Activated naive CD8-positive, alpha-beta T cell treated with anti-CD3 and anti-CD28 coated beads, Interleukin-2, amount 50 U/mL, for 24 hours (primary cell): Measurements from ENCODE around the gene DDAH1.

Source experiments
- ATAC-seq: fragments of 150-1000 bp; cut with Tn5 transposase; one replicate; pipeline ENCODE4 v1.10.0; 2021
- DNase-seq: peaks from one replicate; pipeline ENCODE4 v3.0.0; 2021
- H3K27ac Mint-ChIP-seq: one replicate; pipeline ENCODE4 v1.8.0; 2021; ENCODE audit warnings: mild to moderate bottlenecking, mixed read lengths
- H3K27me3 Mint-ChIP-seq: one replicate; pipeline ENCODE4 v1.8.0; 2021; ENCODE audit warnings: mixed read lengths
- H3K36me3 Mint-ChIP-seq: one replicate; pipeline ENCODE4 v1.8.0; 2021; ENCODE audit warnings: low read depth, mixed read lengths
- H3K4me1 Mint-ChIP-seq: one replicate; pipeline ENCODE4 v1.8.0; 2021; ENCODE audit warnings: mixed read lengths
- H3K4me3 Mint-ChIP-seq: one replicate; pipeline ENCODE4 v1.8.0; 2021; ENCODE audit warnings: mild to moderate bottlenecking, moderate library complexity, mixed read lengths
- H3K9me3 Mint-ChIP-seq: one replicate; pipeline ENCODE4 v1.8.0; 2021; ENCODE audit warnings: mixed read lengths

The DDAH1 gene

DNA sequence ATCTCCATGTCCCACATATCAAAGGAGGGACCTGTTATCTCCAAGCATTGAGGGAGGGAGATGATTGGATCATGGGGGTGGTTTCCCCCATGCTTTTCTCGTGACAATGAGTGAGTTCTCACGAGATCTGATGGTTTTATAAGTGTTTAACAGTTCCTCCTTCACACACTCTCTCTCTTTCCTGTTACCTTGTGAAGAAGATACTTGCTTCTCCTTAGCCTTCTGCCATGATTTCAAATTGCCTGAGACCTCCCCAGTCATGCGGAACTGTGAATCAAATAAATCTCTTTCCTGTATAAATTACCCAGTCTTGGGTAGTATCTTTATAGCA lies 91.6 kb downstream of the DDAH1 start:
- ATAC-seq (no peak), DNase-seq (no peak)
- Mint-ChIP-seq H3K27me3 (peaks cover 5% of the 10 kb centered on the region), H3K9me3 (no peaks in the 10 kb centered on the region), H3K4me3 (no peak overlapping the region), H3K27ac (no peak overlapping the region), H3K4me1 (no peaks in the 10 kb centered on the region), H3K36me3 (no peaks in the 10 kb centered on the region)

GRCh38 chr1:85372683-85373377 lies 92.1 kb downstream of the DDAH1 start:
- ATAC-seq = no peak
- H3K36me3 Mint-ChIP-seq = no peaks in the 10 kb centered on the region
- H3K4me1 Mint-ChIP-seq = no peaks in the 10 kb centered on the region

DNA sequence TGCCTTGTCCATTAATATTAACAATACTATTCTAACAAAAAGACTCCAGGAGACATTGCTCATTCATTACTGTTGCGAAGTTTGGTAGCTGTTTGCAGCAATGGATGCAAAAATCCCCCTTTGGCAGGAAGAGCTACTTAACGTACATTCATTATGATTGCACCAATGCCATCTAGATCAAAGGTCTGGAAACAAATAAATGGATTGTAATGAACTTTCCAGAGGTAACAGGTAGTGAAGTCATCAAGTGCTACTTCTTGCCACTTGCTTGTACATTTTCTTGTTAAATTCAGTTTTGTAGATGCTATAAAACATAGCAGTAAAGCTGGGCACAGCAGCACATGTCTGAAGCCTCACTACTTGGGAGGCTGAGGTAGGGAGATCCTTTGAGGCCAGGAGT lies 93.9 kb downstream of the DDAH1 start:
- Mint-ChIP-seq H3K9me3 (no peaks in the 10 kb centered on the region), H3K27ac (no peak overlapping the region), H3K4me1 (no peaks in the 10 kb centered on the region), H3K4me3 (no peak overlapping the region), H3K27me3 (peaks cover 5% of the 10 kb centered on the region), H3K36me3 (no peaks in the 10 kb centered on the region)
- no peak for ATAC-seq
- no peak for DNase-seq

More at GRCh38 chr1:85372683-85373377, 92.1 kb downstream of the DDAH1 start:
- Mint-ChIP-seq H3K9me3 (no peaks in the 10 kb centered on the region), H3K27me3 (peaks cover 5% of the 10 kb centered on the region), H3K4me3 (no peak overlapping the region), H3K27ac (no peak overlapping the region)
- no peak for DNase-seq

DNA sequence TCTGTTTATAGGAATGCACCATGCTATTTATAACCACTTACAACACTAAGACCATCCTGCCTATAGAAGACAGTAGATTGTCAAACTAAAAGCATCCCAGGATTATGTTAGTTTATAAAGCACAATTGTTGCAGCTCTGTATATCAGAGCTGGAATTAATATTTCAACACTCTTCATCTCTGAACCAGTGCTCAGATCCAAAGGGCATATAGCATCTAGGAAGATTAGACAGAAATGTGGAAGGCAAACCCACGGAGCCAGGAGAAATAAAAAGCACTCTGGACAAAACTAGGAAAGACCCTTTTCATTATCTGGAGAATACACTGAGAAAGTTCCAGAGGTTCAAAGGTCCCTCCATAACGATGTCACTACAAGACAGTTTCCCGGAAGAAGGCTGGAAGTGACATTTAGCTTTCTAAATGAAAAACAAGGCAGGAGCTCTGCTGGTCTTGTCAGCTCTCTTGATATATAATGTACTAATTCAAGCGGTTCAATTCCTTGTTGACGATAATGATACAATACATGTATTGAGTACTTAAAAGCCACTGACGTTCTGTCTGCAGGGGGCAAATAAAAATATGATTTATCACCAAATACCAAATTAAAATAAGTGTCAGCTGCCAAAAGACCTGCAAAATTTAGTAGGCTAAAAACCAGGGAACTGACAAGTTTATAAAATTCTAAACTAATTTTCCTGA lies 96.7 kb downstream of the DDAH1 start:
- ATAC-seq (no peak), DNase-seq (no peak)
- no peaks in the 10 kb centered on the region for H3K36me3 Mint-ChIP-seq
- no peaks in the 10 kb centered on the region for H3K4me1 Mint-ChIP-seq
- no peak overlapping the region for H3K27ac Mint-ChIP-seq
- H3K27me3 Mint-ChIP-seq = peaks cover 2% of the 10 kb centered on the region
- no peak overlapping the region for H3K4me3 Mint-ChIP-seq
- no peaks in the 10 kb centered on the region for H3K9me3 Mint-ChIP-seq

GRCh38 chr1:85366391-85367170 lies 98.4 kb downstream of the DDAH1 start:
- DNase-seq (no peak), ATAC-seq (no peak)
- Mint-ChIP-seq H3K4me1 (no peaks in the 10 kb centered on the region), H3K27me3 (peaks cover 2% of the 10 kb centered on the region), H3K4me3 (no peak overlapping the region), H3K36me3 (no peaks in the 10 kb centered on the region), H3K27ac (no peak overlapping the region), H3K9me3 (no peaks in the 10 kb centered on the region)

GRCh38 chr1:85365851-85366250 lies 99.1 kb downstream of the DDAH1 start:
- DNase-seq = no peak
- no peak for ATAC-seq
- Mint-ChIP-seq H3K4me3 (no peak overlapping the region), H3K4me1 (no peaks in the 10 kb centered on the region), H3K9me3 (no peaks in the 10 kb centered on the region), H3K36me3 (no peaks in the 10 kb centered on the region), H3K27me3 (peaks cover 2% of the 10 kb centered on the region), H3K27ac (no peak overlapping the region)

- Mint-ChIP-seq H3K4me3 (no peak overlapping the region), H3K36me3 (no peaks in the 10 kb centered on the region), H3K27ac (no peak overlapping the region), H3K27me3 (peaks cover 2% of the 10 kb centered on the region), H3K9me3 (no peaks in the 10 kb centered on the region), H3K4me1 (no peaks in the 10 kb centered on the region)
- DNase-seq (no peak), ATAC-seq (no peak)
Observed at GRCh38 chr1:85363521-85363920, 101.4 kb downstream of the DDAH1 start.

GRCh38 chr1:85363092-85363491 lies 101.9 kb downstream of the DDAH1 start:
- Mint-ChIP-seq H3K36me3 (no peaks in the 10 kb centered on the region), H3K27me3 (peaks cover 2% of the 10 kb centered on the region), H3K4me1 (no peaks in the 10 kb centered on the region), H3K27ac (no peak overlapping the region), H3K9me3 (no peaks in the 10 kb centered on the region), H3K4me3 (no peak overlapping the region)
- ATAC-seq = no peak
- DNase-seq = no peak

GRCh38 chr1:85361606-85362296 lies 103.2 kb downstream of the DDAH1 start:
- DNase-seq = no peak
- H3K4me3 Mint-ChIP-seq = no peak overlapping the region
- H3K27ac Mint-ChIP-seq = no peak overlapping the region
- no peaks in the 10 kb centered on the region for H3K9me3 Mint-ChIP-seq
- no peaks in the 10 kb centered on the region for H3K36me3 Mint-ChIP-seq
- ATAC-seq = no peak
- peaks cover 2% of the 10 kb centered on the region for H3K27me3 Mint-ChIP-seq
- H3K4me1 Mint-ChIP-seq = no peaks in the 10 kb centered on the region

DNA sequence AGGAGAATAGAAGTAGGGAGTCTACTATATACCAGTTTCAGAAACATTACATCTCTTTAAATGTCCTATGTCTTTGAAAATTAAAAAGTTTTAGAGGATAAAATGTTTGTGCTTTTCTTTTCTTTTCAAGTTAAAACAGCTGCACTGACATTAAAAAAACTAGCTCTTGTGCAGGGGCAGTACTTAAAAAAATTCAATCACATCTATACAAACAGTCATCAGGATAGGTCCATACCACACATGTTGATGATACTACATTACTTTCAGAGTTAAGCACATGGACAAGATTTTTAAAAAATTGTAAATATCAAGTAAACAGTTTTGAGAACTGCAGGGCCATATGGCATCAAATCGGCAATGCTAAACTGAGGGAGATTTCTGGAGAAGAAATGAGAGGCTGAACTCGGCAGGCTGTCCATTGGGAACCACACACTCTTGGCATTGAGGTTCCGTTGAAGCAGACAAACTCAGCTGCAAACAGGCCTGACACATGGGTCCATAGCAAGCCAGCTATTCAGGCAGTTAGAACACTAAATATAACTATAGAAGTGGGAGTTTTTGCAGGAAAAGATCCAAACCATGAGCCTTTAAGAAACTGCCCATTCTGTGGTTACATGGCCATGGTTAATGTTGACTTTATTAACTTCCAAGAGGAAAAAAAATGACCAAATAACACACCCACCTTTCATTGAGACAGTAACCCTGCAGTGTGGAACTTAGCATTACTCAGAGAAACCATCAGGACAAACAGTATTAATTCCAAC lies 104.0 kb downstream of the DDAH1 start:
- DNase-seq (no peak), ATAC-seq (no peak)
- Mint-ChIP-seq H3K27ac (no peak overlapping the region), H3K9me3 (no peaks in the 10 kb centered on the region), H3K4me3 (no peak overlapping the region), H3K36me3 (no peaks in the 10 kb centered on the region), H3K27me3 (peaks cover 2% of the 10 kb centered on the region), H3K4me1 (no peaks in the 10 kb centered on the region)

GRCh38 chr1:85359874-85360721 lies 104.9 kb downstream of the DDAH1 start:
- H3K4me3 Mint-ChIP-seq = no peak overlapping the region
- DNase-seq (no peak), ATAC-seq (no peak)
- H3K36me3 Mint-ChIP-seq = no peaks in the 10 kb centered on the region
- H3K4me1 Mint-ChIP-seq = no peaks in the 10 kb centered on the region
- H3K27me3 Mint-ChIP-seq = peaks cover 2% of the 10 kb centered on the region
- no peak overlapping the region for H3K27ac Mint-ChIP-seq
- no peaks in the 10 kb centered on the region for H3K9me3 Mint-ChIP-seq

DNA sequence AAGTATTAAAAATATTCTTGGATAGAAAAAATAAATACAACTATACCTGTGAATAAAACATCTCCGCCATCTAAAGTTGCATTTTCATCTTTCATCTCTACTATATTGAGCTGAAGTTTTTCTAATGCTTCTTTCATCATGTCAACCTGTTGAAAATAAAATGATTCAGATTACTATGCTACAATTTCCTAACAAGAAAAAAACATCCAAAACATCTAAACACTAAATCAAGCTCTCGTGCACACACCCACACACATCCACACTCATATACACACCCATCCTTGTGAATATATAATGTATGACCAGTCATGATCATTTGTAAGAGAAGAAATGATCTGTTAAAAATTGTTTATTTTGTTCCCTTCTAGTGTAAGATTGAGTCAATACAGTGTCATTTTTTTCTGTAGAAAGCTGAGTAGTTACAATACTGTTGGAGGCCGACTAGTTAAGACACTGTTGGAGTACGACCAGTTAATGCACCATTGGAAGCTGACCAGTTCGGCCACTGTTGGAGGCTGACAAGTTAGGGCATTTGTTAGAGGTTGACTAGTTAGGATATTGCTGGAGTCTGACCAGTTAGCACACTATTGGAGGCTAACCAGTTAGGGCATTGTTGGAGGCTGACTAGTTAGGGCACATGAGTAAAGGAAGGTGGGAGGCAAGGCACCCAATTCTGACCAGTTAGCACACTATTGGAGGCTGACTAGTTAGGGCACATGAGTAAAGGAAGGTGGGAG lies 106.1 kb downstream of the DDAH1 start:
- no peak overlapping the region for H3K27ac Mint-ChIP-seq

DNA sequence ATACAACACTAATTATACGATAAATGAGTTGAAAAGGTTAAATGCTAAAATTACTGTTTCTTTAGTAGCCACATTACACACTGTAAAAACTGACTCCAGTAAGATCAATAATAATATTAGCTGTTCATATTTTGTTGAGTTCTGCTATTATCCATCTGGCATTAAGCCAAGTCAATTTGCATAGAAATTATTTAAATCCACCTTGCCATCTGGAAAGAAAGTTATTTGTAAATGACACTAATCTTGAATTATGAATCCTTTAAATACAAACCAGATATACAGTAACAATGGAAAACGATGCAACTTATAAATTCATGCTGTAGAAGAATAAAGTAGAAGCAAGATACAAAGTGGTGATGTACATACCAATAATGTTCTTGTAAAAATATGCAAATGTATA lies 107.1 kb downstream of the DDAH1 start:
- no peak for DNase-seq
- Mint-ChIP-seq H3K4me3 (no peak overlapping the region), H3K9me3 (no peaks in the 10 kb centered on the region), H3K27ac (no peak overlapping the region), H3K36me3 (no peaks in the 10 kb centered on the region), H3K27me3 (no peaks in the 10 kb centered on the region), H3K4me1 (no peaks in the 10 kb centered on the region)
- no peak for ATAC-seq

More for the DNA sequence above, 106.1 kb downstream of the DDAH1 start:
- no peaks in the 10 kb centered on the region for H3K27me3 Mint-ChIP-seq
- no peak for ATAC-seq
- no peak for DNase-seq
- no peaks in the 10 kb centered on the region for H3K36me3 Mint-ChIP-seq
- no peak overlapping the region for H3K4me3 Mint-ChIP-seq
- H3K4me1 Mint-ChIP-seq = no peaks in the 10 kb centered on the region
- no peaks in the 10 kb centered on the region for H3K9me3 Mint-ChIP-seq
